Ovary (tissue), 9 donors: ENCODE measurements around the gene OR52K2. TPM values are rescaled to one million over a fixed set of nuclear protein-coding genes. Genes with fewer than 3 reads are reported as not detected.
"Not testable (repeated sequence)": the region's sequence is repeated elsewhere in the genome, so short reads cannot be mapped to it uniquely, and the experiment has no call there.

Experiments used
- DNase-seq, 5 donors: peaks; one replicate each; pipeline ENCODE4 v3.0.0-alpha.2; 2019 to 2020
- H3K27ac ChIP-seq, 2 donors: fragments of 200-600 bp; one replicate each; pipeline versions ENCODE4 v1.5.1 to v1.8.0; 2019 to 2022
- H3K27me3 ChIP-seq: fragments of 200-600 bp; one replicate; pipeline ENCODE4 v1.8.0; 2022
- H3K36me3 ChIP-seq: fragments of 200-600 bp; sonication (generic); one replicate; pipeline ENCODE4 v1.5.1; 2019
- H3K4me1 ChIP-seq: one replicate; pipeline ENCODE4 v1.8.1; 2013; ENCODE audit warnings: mild to moderate bottlenecking, moderate library complexity; ENCODE audit not compliant: insufficient read depth
- H3K4me3 ChIP-seq: fragments of 200-600 bp; sonication (generic); one replicate; pipeline ENCODE4 v1.5.1; 2017
- H3K9me3 ChIP-seq, 2 donors: fragments of 200-600 bp in 1 of 2; sonication (generic) in 1 of 2; one replicate each; pipeline versions ENCODE4 v1.5.1 to v1.8.1; 2013 to 2019; ENCODE audit warnings: mild to moderate bottlenecking in 1 of 2, moderate library complexity in 1 of 2
- EP300 ChIP-seq: sonication (generic); formaldehyde crosslinking; IDR thresholded peaks from one replicate; pipeline ENCODE4 v1.6.1; 2017; ENCODE audit warnings: antibody characterized with exemption
- POLR2A ChIP-seq: fragments of 450-650 bp; IDR thresholded peaks from one replicate; pipeline ENCODE4 v1.6.1; 2017; ENCODE audit warnings: antibody characterized with exemption, mild to moderate bottlenecking, moderate library complexity
- WGBS, 3 donors: extraction: QIAGEN DNeasy Blood & Tissue Kit in 1 of 3; methylation state at CpG; one replicate each; pipeline versions ENCODE4 v1.1.5 to v1.1.7; 2013 to 2017; 5-methylcytosine and 5-hydroxymethylcytosine counted together
- intact Hi-C, 4 donors: fragments of 100-400 bp; cut with DNase I; formaldehyde crosslinking; loops; one replicate each; pipeline versions ENCODE4 v1.11.0 to v1.15.1; 2022 to 2023
- polyA plus RNA-seq, 2 donors: library from polyadenylated mRNA; stranded (reverse); fragments of 200-250 nt in 1 of 2; fragments of 350-450 nt in 1 of 2; fragmentation: Illumina TruSeq in 1 of 2; extraction: RNeasy Lipid Tissue Mini Kit (QIAGEN cat#74804) in 1 of 2; gene quantifications; one replicate each; pipeline ENCODE4 v1.2.3, GENCODE V29; 2013 to 2014
- total RNA-seq, 7 donors: library from RNA; depleted of rRNA in 2 of 7; stranded (reverse); fragments of >200 nt in 2 of 7; fragmentation: NEBNext Ultra II Directional in 3 of 7; extraction: Animal tissue kit (Norgen Biotek cat#: 25700) in 3 of 7; gene quantifications; one replicate each; pipeline versions ENCODE4 v1.1.0 to v1.2.4, GENCODE V29; 2016 to 2023
- TF ChIP-seq, protein P1 (sequence below), 3 donors: fragments of 450-650 bp in 2 of 3; fragments of 200-600 bp in 1 of 3; IDR thresholded peaks; one replicate each; pipeline versions ENCODE4 v1.5.1 to v1.8.0; 2016 to 2022; ENCODE audit warnings: antibody characterized with exemption in 3 of 3, mild to moderate bottlenecking in 1 of 3
- donor health status: DM: no; HTN: no; CAD: no; lungs with moderate emphysema.
- donor health status: DM: no; HTN: no; CAD: no.
- donor health status: Bipolar disorder and iron deficiency.
- donor health status: DM: yes; HTN: yes; CAD: no.
- donor health status: DM: no; HTN: no; CAD: no.
- donor health status: DM: yes; HTN: yes; CAD: no.

The OR52K2 gene
- total and polyA plus RNA-seq, 9 donors, result 0.25 to 0.85 (median 0.74) TPM; not detected in 6

DNA sequence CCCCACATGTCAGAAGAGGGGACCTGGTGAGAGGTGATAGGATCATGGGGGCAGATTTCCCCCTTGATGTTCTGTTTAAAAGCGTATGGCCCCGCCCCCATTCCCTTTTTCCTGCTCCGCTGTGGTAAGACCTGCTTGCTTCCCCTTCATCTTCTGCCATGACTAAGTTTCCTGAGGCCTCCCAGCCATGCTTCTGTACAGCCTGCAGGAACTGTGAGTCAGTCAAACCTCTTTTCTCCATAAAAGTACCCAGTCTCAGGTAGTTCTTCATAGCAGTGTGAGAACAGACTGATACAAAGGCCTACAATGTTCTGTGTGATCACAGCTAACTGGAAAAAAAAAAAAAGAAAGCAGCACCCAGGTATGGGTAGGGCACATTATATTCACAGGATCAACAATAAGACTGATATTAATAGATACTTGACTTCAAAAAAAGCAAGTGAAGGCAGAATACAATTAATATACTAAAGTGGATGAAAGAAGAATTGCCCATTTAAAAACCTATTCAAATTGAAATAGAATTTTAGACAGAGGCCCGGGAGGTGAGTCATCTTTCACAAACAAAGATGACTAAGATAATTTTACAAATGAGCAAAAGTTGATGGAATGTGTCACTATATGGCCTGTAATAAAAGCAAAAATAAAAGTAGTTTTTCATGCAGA, 31.6 kb downstream of the OR52K2 start:
- no peak for DNase-seq
- WGBS, 3 donors, result 83 to 88% (median 84%) methylated on average over 4 of the region's 4 CpGs
- Histone ChIP-seq H3K27ac (no peak overlapping the region), H3K36me3 (no peaks in the 10 kb centered on the region), H3K9me3 (no peaks in the 10 kb centered on the region), H3K4me1 (no peaks in the 10 kb centered on the region), H3K27me3 (no peaks in the 10 kb centered on the region), H3K4me3 (no peak overlapping the region)
- TF ChIP-seq, protein P1, sequence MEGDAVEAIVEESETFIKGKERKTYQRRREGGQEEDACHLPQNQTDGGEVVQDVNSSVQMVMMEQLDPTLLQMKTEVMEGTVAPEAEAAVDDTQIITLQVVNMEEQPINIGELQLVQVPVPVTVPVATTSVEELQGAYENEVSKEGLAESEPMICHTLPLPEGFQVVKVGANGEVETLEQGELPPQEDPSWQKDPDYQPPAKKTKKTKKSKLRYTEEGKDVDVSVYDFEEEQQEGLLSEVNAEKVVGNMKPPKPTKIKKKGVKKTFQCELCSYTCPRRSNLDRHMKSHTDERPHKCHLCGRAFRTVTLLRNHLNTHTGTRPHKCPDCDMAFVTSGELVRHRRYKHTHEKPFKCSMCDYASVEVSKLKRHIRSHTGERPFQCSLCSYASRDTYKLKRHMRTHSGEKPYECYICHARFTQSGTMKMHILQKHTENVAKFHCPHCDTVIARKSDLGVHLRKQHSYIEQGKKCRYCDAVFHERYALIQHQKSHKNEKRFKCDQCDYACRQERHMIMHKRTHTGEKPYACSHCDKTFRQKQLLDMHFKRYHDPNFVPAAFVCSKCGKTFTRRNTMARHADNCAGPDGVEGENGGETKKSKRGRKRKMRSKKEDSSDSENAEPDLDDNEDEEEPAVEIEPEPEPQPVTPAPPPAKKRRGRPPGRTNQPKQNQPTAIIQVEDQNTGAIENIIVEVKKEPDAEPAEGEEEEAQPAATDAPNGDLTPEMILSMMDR (IDR thresholded peaks at IDR 0.05), result no peak
- TF ChIP-seq POLR2A (no peak), EP300 (no peak)
- intact Hi-C loops, result no loop called here

- DNase-seq, result no peak
- Histone ChIP-seq H3K27ac (no peak overlapping the region), H3K27me3 (no peaks in the 10 kb centered on the region), H3K4me1 (no peaks in the 10 kb centered on the region), H3K36me3 (no peaks in the 10 kb centered on the region), H3K4me3 (no peak overlapping the region), H3K9me3 (no peaks in the 10 kb centered on the region)
- intact Hi-C loops, result no loop called here
- TF ChIP-seq, protein P1 (IDR thresholded peaks at IDR 0.05), result no peak
- TF ChIP-seq EP300 (no peak), POLR2A (no peak)
These were observed 32.1 kb downstream of the OR52K2 start for GRCh38 chr11:4481240-4481582.

GRCh38 chr11:4482445-4482844, 33.4 kb downstream of the OR52K2 start, which contains the start of gene OR52K1:
OR52K1 (plus strand) TSS chr11:4482646; CDS start chr11:4488901, 6,255 bp downstream.
- no peak for DNase-seq
- TF ChIP-seq EP300, result no peak
- TF ChIP-seq POLR2A, result no peak
- TF ChIP-seq, protein P1 (IDR thresholded peaks at IDR 0.05), result no peak
- H3K4me1 ChIP-seq, result no peaks in the 10 kb centered on the region
- no peak within 1 kb of the TSS for H3K4me3 ChIP-seq
- no peak within 1 kb of the TSS for H3K27ac ChIP-seq
- intact Hi-C loops, result no loop called here
- WGBS, 3 donors, result 79 to 82% (median 81%) methylated on average over 2 of the region's 2 CpGs
- H3K27me3 ChIP-seq, result no peaks in the 10 kb centered on the region
- no peaks in the 10 kb centered on the region for H3K36me3 ChIP-seq
- H3K9me3 ChIP-seq, result no peaks in the 10 kb centered on the region

- 69 to 72% (median 71%) methylated on average over 4 of the region's 4 CpGs for WGBS, 3 donors
- Histone ChIP-seq H3K36me3 (no peaks in the 10 kb centered on the region), H3K4me1 (no peaks in the 10 kb centered on the region), H3K27me3 (no peaks in the 10 kb centered on the region), H3K4me3 (no peak overlapping the region), H3K9me3 (no peaks in the 10 kb centered on the region), H3K27ac (no peak overlapping the region)
- intact Hi-C loops, result no loop called here
- TF ChIP-seq EP300, result no peak
- no peak for TF ChIP-seq POLR2A
- TF ChIP-seq, protein P1 (IDR thresholded peaks at IDR 0.05), result no peak
- no peak for DNase-seq
These were observed 35.2 kb downstream of the OR52K2 start for GRCh38 chr11:4484310-4484709.

- not testable (repeated sequence) for H3K9me3 ChIP-seq, H3K27me3 ChIP-seq, H3K4me3 ChIP-seq, H3K4me1 ChIP-seq, H3K27ac ChIP-seq, H3K36me3 ChIP-seq, DNase-seq
- WGBS, 3 donors, result 44 to 75% (median 69%) methylated on average over 2 of the region's 2 CpGs
- intact Hi-C loops, result loop anchor here in 2 of 4 donors (5.0 kb wide), 2 partner anchors 46 to 304 kb away; no protein-coding TSS in a partner anchor
These were observed 42.3 kb downstream of the OR52K2 start for GRCh38 chr11:4491405-4491804.
